B cell (primary cell): ENCODE measurements around the gene RANBP3. TPM values are rescaled to one million over a fixed set of nuclear protein-coding genes. Genes with fewer than 3 reads are reported as not detected.

Experiments
- ATAC-seq: fragments of 200-7000 bp; cut with Tn5 transposase; one replicate; pipeline ENCODE4 v1.10.0; 2021; ENCODE audit warnings: low read depth, mild to moderate bottlenecking, moderate number of reproducible peaks, moderate library complexity
- CTCF ChIA-PET: fragments of 350-600 bp; sonication (Branson Sonifier 250); formaldehyde crosslinking; loops from one replicate; lab custom pipeline; 2021; ENCODE audit warnings: antibody characterized with exemption, inconsistent platforms; lab: Charles Lee
- POLR2A ChIA-PET: fragments of 350-600 bp; sonication (Branson Sonifier 250); formaldehyde crosslinking; loops from one replicate; lab custom pipeline; 2021; ENCODE audit warnings: antibody characterized with exemption; lab: Charles Lee
- DNase-seq: peaks from one replicate; pipeline ENCODE4 v3.0.0; 2013
- H2AFZ ChIP-seq: 2 replicates; pipeline ENCODE4 v1.6.1; 2012; ENCODE audit warnings: mild to moderate bottlenecking, low read depth, low read length; ENCODE audit not compliant: insufficient read depth, poor library complexity, severe bottlenecking
- H3K27ac ChIP-seq, 2 donors: 1 replicate in 1 of 2; 2 replicates in 1 of 2; pipeline ENCODE4 v1.5.1; 2012 to 2013; ENCODE audit warnings: low read length in 2 of 2, mild to moderate bottlenecking in 2 of 2, moderate library complexity in 1 of 2
- H3K27me3 ChIP-seq, 4 experiments: fragments of 200-600 bp in 1 of 4; sonication (generic) in 1 of 4; replicated peaks in 1 of 4; 1 replicate in 2 of 4; 2 replicates in 2 of 4; pipeline versions ENCODE4 v1.6.1 to v1.7.0; 2013 to 2016; ENCODE audit warnings: low read length in 3 of 4, mild to moderate bottlenecking in 2 of 4, mixed read lengths in 1 of 4, moderate library complexity in 1 of 4; ENCODE audit not compliant: insufficient read depth in 4 of 4, control insufficient read depth in 3 of 4; ENCODE audit errors: control extremely low read depth in 1 of 4
- H3K36me3 ChIP-seq, 2 experiments: replicated peaks in 1 of 2; 1 replicate in 1 of 2; 2 replicates in 1 of 2; pipeline versions ENCODE4 v1.6.1 to v1.7.1; 2013; ENCODE audit warnings: low read length in 1 of 2; ENCODE audit not compliant: insufficient read depth in 2 of 2, control insufficient read depth in 1 of 2; ENCODE audit errors: control extremely low read depth in 1 of 2, extremely low read depth in 1 of 2
- H3K4me1 ChIP-seq, 2 donors: fragments of 200-600 bp in 1 of 2; sonication (generic) in 1 of 2; 1 replicate in 1 of 2; 2 replicates in 1 of 2; pipeline versions ENCODE4 v1.5.1 to v1.6.1; 2013 to 2017; ENCODE audit warnings: low read length in 2 of 2; ENCODE audit not compliant: control insufficient read depth in 2 of 2, insufficient read depth in 2 of 2
- H3K4me2 ChIP-seq: replicated peaks from 2 replicates; pipeline ENCODE3; 2012; ENCODE audit warnings: mild to moderate bottlenecking, low read depth, low read length; ENCODE audit not compliant: poor library complexity, severe bottlenecking
- H3K4me3 ChIP-seq, 5 experiments: fragments of 200-600 bp in 1 of 5; sonication (generic) in 1 of 5; 1 replicate in 3 of 5; 2 replicates in 2 of 5; pipeline versions ENCODE4 v1.5.1 to v1.7.0; 2011 to 2016; ENCODE audit warnings: low read length in 4 of 5, mild to moderate bottlenecking in 4 of 5, low read depth in 2 of 5, control low read depth in 1 of 5, moderate library complexity in 1 of 5; ENCODE audit not compliant: insufficient read depth in 1 of 5; ENCODE audit errors: control extremely low read depth in 1 of 5, extremely low read depth in 1 of 5
- H3K79me2 ChIP-seq: fragments of 200-600 bp; sonication (generic); one replicate; pipeline ENCODE4 v1.6.0; 2016; ENCODE audit warnings: low read length; ENCODE audit not compliant: control insufficient read depth, insufficient read depth
- H3K9ac ChIP-seq: fragments of 200-600 bp; sonication (generic); 2 replicates; pipeline ENCODE4 v1.6.1; 2017; ENCODE audit warnings: mild to moderate bottlenecking, low read length, moderate library complexity
- H3K9me3 ChIP-seq, 3 donors: one replicate each; pipeline versions ENCODE4 v1.6.1 to v1.7.1; 2013; ENCODE audit warnings: low read length in 2 of 3; ENCODE audit not compliant: control insufficient read depth in 2 of 3, insufficient read depth in 1 of 3; ENCODE audit errors: control extremely low read depth in 1 of 3
- H4K20me1 ChIP-seq: 2 replicates; pipeline ENCODE4 v1.6.0; 2012; ENCODE audit warnings: mild to moderate bottlenecking, low read length; ENCODE audit not compliant: insufficient read depth, control insufficient read depth, poor library complexity, severe bottlenecking
- H3K27ac Mint-ChIP-seq: one replicate; pipeline ENCODE4 v1.8.0; 2021; ENCODE audit warnings: mixed read lengths
- H3K27me3 Mint-ChIP-seq: one replicate; pipeline ENCODE4 v1.8.0; 2021; ENCODE audit warnings: mixed read lengths
- H3K4me1 Mint-ChIP-seq: one replicate; pipeline ENCODE4 v1.8.0; 2021; ENCODE audit warnings: mixed read lengths
- H3K4me3 Mint-ChIP-seq: one replicate; pipeline ENCODE4 v1.8.0; 2021; ENCODE audit warnings: mixed read lengths
- H3K9me3 Mint-ChIP-seq: one replicate; pipeline ENCODE4 v1.8.0; 2022; ENCODE audit warnings: mixed read lengths; ENCODE audit not compliant: insufficient read depth
- EZH2 ChIP-seq: IDR thresholded peaks from 2 replicates; pipeline ENCODE4 v1.6.1; 2012; ENCODE audit warnings: borderline replicate concordance, low read depth, mild to moderate bottlenecking, moderate library complexity, low read length; ENCODE audit not compliant: insufficient read depth, poor library complexity, severe bottlenecking
- WGBS: methylation state at CpG from one replicate; pipeline ENCODE4 v1.1.5; 2013; ENCODE audit warnings: missing lambda C conversion rate; ENCODE audit not compliant: insufficient coverage; 5-methylcytosine and 5-hydroxymethylcytosine counted together
- intact Hi-C: fragments of 100-400 bp; cut with micrococcal nuclease; formaldehyde crosslinking; loops from one replicate; pipeline ENCODE4 v1.10.0; 2022
- polyA plus RNA-seq: library from polyadenylated mRNA; depleted of rRNA; stranded (reverse); fragments of >200 nt; gene quantifications from 2 replicates; pipeline ENCODE4 v1.2.3, GENCODE V29; 2012
- total RNA-seq, 2 donors: library from RNA; stranded (reverse); fragments of 120-200 nt in 1 of 2; gene quantifications; 1 replicate in 1 of 2; 2 replicates in 1 of 2; pipeline versions ENCODE4 v1.2.3 to v1.2.4, GENCODE V29; 2013 to 2022
- TF ChIP-seq, protein P1 (sequence below): fragments of 200-600 bp; IDR thresholded peaks from one replicate; pipeline ENCODE4 v1.8.0; 2022; ENCODE audit warnings: antibody characterized with exemption, mild to moderate bottlenecking

Gene RANBP3
- total and polyA plus RNA-seq, 2 donors (not counting 1 experiment from before 2014, with no cell fraction given) = 86.7 to 91.7 TPM

DNA sequence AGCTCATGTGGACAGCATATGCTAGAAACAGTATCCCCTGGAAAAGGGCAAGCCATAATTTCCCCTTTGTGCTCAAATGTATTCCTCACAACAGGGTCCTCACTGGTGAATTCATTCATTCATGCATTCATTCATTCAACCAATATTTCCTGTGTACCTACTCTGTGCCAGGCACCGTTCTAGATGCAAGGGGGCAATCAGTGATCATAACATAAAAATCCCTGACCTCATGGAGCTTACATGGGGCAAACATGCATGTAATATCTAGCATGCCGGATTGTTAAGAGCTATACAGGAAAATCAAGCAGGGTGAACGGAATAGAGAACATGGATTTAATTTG lies 2.6 kb downstream of the RANBP3 start:
- H3K27me3 ChIP-seq = no peaks in the 10 kb centered on the region
- no peak for ATAC-seq
- H3K4me2 ChIP-seq = peak overlapping the region; percentile 34
- peaks cover 83% of the 10 kb centered on the region for H3K79me2 ChIP-seq
- H3K27me3 Mint-ChIP-seq = no peaks in the 10 kb centered on the region
- POLR2A ChIA-PET = no interaction called here
- H3K4me1 ChIP-seq = peaks cover 38 to 49% of the 10 kb centered on the region in 2 donors
- no peak overlapping the region for H3K9ac ChIP-seq
- TF ChIP-seq, protein P1, sequence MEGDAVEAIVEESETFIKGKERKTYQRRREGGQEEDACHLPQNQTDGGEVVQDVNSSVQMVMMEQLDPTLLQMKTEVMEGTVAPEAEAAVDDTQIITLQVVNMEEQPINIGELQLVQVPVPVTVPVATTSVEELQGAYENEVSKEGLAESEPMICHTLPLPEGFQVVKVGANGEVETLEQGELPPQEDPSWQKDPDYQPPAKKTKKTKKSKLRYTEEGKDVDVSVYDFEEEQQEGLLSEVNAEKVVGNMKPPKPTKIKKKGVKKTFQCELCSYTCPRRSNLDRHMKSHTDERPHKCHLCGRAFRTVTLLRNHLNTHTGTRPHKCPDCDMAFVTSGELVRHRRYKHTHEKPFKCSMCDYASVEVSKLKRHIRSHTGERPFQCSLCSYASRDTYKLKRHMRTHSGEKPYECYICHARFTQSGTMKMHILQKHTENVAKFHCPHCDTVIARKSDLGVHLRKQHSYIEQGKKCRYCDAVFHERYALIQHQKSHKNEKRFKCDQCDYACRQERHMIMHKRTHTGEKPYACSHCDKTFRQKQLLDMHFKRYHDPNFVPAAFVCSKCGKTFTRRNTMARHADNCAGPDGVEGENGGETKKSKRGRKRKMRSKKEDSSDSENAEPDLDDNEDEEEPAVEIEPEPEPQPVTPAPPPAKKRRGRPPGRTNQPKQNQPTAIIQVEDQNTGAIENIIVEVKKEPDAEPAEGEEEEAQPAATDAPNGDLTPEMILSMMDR = no peak
- TF ChIP-seq EZH2 = no peak
- H4K20me1 ChIP-seq = peaks cover 69% of the 10 kb centered on the region
- DNase-seq = no peak
- H3K9me3 ChIP-seq = no peaks in the 10 kb centered on the region
- peak overlapping the region; percentile 28 for H3K27ac Mint-ChIP-seq
- H3K36me3 ChIP-seq = peaks cover 0 to 24% of the 10 kb centered on the region in 2 experiments
- 83% methylated on average over 1 of the region's 3 CpGs for WGBS
- H2AFZ ChIP-seq = no peak overlapping the region
- H3K4me1 Mint-ChIP-seq = peaks cover 62% of the 10 kb centered on the region
- CTCF ChIA-PET = interaction anchor here (1.5 kb wide), 1 partner anchor 14 kb away, joined by 6 read pairs; no protein-coding TSS in a partner anchor
- intact Hi-C loops = loop anchor here (10.0 kb wide), 1 partner anchor 1001 kb away; no protein-coding TSS in a partner anchor
- H3K4me3 ChIP-seq = no peak overlapping the region
- peak overlapping the region; percentile 11 to 38 for H3K27ac ChIP-seq
- H3K9me3 Mint-ChIP-seq = no peaks in the 10 kb centered on the region
- H3K4me3 Mint-ChIP-seq = peak overlapping the region; percentile 97

DNA sequence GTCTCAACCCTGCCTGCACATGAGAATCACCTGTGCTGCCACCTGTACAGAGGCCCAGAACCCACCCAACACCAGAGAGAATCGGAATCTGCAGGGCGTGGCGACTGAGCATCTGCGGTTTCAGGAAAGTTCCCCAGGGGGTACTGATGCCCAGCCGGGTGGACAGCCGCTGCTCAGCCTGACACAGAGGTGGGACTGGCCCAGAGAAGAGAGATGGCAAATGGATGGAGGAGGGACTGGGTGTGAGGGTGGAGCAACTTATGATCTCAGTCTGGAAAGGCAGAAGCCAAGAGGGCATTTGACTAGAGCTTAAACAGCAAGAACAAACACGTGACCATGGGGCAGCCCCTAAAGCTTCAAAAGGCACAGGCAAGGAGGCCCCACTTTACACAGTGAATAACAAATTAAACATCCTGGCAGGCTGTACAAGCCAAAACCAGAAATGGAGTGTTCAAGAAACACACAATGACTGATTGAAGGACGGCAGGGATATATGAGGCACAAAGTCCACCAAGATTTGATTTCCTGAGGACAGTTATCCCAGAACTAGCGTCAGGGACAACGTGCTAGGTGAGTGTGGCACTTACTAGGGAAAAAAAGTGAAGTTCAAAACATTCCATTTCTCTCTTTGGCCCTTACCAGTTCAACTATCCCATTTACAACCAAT lies 3.1 kb downstream of the RANBP3 start:
- ATAC-seq = no peak
- H3K4me1 ChIP-seq = peaks cover 38 to 49% of the 10 kb centered on the region in 2 donors

More for the DNA sequence above, 3.1 kb downstream of the RANBP3 start:
- H3K9ac ChIP-seq = no peak overlapping the region
- Mint-ChIP-seq H3K27ac (peak overlapping the region; percentile 85), H3K9me3 (no peaks in the 10 kb centered on the region), H3K4me3 (peak overlapping the region; percentile 97), H3K27me3 (no peaks in the 10 kb centered on the region), H3K4me1 (peaks cover 67% of the 10 kb centered on the region)
- H3K27ac ChIP-seq = peak overlapping the region; percentile 11 to 38
- CTCF ChIA-PET = interaction anchor here (1.5 kb wide), 1 partner anchor 14 kb away, joined by 6 read pairs; no protein-coding TSS in a partner anchor
- H3K36me3 ChIP-seq = peaks cover 0 to 24% of the 10 kb centered on the region in 2 experiments
- DNase-seq = peak; percentile 52
- H2AFZ ChIP-seq = no peak overlapping the region
- H3K79me2 ChIP-seq = peaks cover 89% of the 10 kb centered on the region
- no peaks in the 10 kb centered on the region for H3K27me3 ChIP-seq
- H3K9me3 ChIP-seq = no peaks in the 10 kb centered on the region
- intact Hi-C loops = loop anchor here (10.0 kb wide), 1 partner anchor 1000 kb away; no protein-coding TSS in a partner anchor
- no peak overlapping the region for H3K4me3 ChIP-seq
- H3K4me2 ChIP-seq = peak overlapping the region; percentile 34
- H4K20me1 ChIP-seq = peaks cover 74% of the 10 kb centered on the region
- no peak for TF ChIP-seq EZH2
- TF ChIP-seq, protein P1 = no peak
- POLR2A ChIA-PET = no interaction called here
- WGBS = 72% methylated on average over 10 of the region's 10 CpGs
